Measurements from ENCODE around the gene CBX7. TPM values are rescaled to one million over a fixed set of nuclear protein-coding genes. Genes with fewer than 3 reads are reported as not detected.

The CBX7 gene
- total and polyA plus RNA-seq, 10 donors = 20.2 to 99.4 (median 60.3) TPM

DNA sequence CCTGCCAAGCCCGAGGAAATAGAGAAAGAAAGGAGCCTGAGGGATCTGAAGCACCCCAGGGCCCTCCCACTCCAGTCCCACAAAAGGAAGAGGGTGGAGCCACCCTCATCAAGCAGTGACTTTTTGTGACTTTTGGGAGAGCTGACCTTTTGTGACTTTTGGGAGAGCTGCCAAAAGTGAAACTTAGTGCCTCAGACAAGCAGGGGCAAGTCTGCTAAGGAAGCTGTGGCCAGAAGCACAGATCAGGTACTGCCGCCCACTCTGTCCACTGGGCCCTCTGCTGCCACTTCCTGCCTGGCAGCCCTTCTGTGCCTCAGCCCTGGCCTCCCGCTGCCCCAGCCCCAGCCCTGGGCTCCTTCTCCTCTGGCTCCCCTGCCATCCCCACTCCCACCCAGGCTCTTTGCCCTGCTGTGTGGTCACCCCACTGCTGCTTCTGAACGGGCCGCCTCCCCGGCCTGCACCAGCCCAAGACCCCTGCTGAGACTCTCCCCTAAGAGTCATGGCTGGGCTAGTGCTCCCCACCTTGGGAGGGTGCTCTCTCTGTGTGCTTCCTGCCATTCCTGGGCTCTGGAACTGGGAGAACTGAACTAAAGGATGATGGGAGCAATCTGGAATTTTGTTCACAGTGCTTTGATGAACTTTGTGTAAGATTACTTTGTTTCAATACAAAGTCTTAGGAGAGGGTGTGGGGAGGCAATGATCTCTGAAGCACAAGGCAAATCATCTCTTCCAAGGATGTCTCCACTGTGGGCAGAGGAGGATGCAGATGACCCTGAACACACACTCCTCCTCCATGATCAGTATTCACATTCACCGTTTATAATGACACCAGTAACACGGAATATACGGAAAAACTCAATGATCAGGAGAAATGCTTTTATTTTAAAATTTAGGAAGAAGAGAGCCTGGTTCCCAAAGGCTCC lies 55.1 kb downstream of the CBX7 start, which contains the start of gene APOBEC3H:
TSS of gene APOBEC3H (plus strand) at position 147 of the 923 bp plus-strand sequence. CDS start 3,035 bp downstream, outside the sequence.
- Histone ChIP-seq H3K9me3 (no peaks in the 10 kb centered on the region), H3K27ac (peak within 1 kb of the TSS; percentile 0 to 90 (median 75)), H3K36me3 (no peaks in the 10 kb centered on the region), H3K4me1 (peaks cover 40 to 93% (median 74%) of the 10 kb centered on the region in 6 donors), H3K27me3 (replicated peaks in 1 of 7) (no peaks in the 10 kb centered on the region), H3K4me3 (peak within 1 kb of the TSS in 1 of 8 donors; percentile 36)
- WGBS, 5 donors = 45 to 60% (median 52%) methylated on average over 9 of the region's 9 CpGs
- TF ChIP-seq POLR2AphosphoS5 (IDR thresholded peaks at IDR 0.05) = peak; percentile 43 to 58 (median 51)
- TF ChIP-seq, protein P1, sequence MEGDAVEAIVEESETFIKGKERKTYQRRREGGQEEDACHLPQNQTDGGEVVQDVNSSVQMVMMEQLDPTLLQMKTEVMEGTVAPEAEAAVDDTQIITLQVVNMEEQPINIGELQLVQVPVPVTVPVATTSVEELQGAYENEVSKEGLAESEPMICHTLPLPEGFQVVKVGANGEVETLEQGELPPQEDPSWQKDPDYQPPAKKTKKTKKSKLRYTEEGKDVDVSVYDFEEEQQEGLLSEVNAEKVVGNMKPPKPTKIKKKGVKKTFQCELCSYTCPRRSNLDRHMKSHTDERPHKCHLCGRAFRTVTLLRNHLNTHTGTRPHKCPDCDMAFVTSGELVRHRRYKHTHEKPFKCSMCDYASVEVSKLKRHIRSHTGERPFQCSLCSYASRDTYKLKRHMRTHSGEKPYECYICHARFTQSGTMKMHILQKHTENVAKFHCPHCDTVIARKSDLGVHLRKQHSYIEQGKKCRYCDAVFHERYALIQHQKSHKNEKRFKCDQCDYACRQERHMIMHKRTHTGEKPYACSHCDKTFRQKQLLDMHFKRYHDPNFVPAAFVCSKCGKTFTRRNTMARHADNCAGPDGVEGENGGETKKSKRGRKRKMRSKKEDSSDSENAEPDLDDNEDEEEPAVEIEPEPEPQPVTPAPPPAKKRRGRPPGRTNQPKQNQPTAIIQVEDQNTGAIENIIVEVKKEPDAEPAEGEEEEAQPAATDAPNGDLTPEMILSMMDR (IDR thresholded peaks at IDR 0.05 in 8 of 11, conservative IDR thresholded peaks at IDR 0.05 in 3 of 11) = no peak
- DNase-seq = no peak
- intact Hi-C loops (cut with DNase I; ENCODE audit: low total_unique reads) = no loop called here

DNA sequence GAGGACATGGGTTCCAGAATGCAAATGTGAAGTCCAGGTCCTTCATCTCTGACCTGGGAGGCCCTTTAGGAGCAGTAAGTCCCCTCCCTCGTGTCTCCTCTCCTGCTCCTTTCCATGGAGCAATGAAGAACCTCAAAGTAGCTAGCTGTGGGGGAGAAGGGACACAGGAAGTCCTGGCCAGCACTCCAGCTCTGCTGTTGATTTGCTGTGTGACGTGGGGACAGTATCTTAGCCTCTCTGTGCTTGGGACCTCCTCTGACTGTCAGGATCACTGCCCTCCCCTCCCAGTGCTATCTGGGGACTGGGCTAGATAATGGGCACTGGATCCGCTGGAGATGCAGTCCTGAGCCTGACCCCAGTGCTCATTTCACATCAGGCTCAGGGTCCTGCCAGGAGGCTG lies 56.5 kb downstream of the CBX7 start:
- Histone ChIP-seq H3K36me3 (no peaks in the 10 kb centered on the region), H3K27me3 (replicated peaks in 1 of 7) (no peaks in the 10 kb centered on the region), H3K9me3 (no peaks in the 10 kb centered on the region), H3K4me1 (peaks cover 43 to 100% (median 87%) of the 10 kb centered on the region in 6 donors), H3K27ac (peak overlapping the region in 5 of 8 donors; percentile 73 to 90 (median 87)), H3K4me3 (no peak overlapping the region)
- TF ChIP-seq, protein P1 (IDR thresholded peaks at IDR 0.05 in 8 of 11, conservative IDR thresholded peaks at IDR 0.05 in 3 of 11) = no peak
- TF ChIP-seq POLR2AphosphoS5 (IDR thresholded peaks at IDR 0.05) (no peak), POLR2A (IDR thresholded peaks at IDR 0.05) (no peak)
- intact Hi-C loops (cut with DNase I; ENCODE audit: low total_unique reads) = no loop called here
- DNase-seq = no peak
- 77 to 93% (median 90%) methylated on average over 3 of the region's 3 CpGs for WGBS, 5 donors

DNA sequence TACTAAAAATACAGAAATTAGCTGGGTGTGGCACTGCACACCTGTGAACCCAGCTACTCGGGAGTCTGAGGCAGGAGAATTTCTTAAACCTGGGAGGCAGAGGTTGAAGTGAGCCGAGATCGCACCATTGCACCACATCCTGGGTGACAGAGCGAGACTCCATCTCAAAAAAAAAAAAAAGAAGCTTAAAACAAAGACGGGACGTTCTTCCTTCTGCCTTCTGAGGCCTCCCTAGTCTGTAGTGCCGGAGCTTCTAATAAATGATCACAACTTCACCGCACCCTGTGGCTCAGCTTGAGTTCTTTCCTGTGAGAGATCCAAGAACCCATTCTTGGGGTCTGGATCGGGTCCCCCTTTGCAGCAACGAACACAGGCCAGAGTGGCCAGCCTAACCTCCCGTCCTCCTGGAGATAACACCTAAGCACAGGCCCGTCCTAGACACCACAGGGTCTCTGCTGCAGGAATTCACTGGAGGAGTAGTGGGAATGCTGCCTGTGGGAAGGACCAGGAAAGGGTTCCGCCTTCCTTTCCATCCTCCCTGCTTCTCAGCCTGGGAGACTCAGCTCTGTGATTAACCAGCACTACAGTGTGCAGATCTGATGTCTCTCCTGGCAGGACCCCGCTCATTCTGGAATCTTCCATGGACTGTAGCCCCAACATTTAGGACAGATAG lies 57.6 kb downstream of the CBX7 start:
- DNase-seq = no peak
- no peaks in the 10 kb centered on the region for H3K9me3 ChIP-seq
- H3K4me3 ChIP-seq = peak overlapping the region in 1 of 8 donors; percentile 11
- H3K27me3 ChIP-seq (replicated peaks in 1 of 7) = no peaks in the 10 kb centered on the region
- intact Hi-C loops (cut with DNase I; ENCODE audit: low total_unique reads) = no loop called here
- 63 to 80% (median 72%) methylated on average over 14 of the region's 14 CpGs for WGBS, 5 donors
- no peaks in the 10 kb centered on the region for H3K36me3 ChIP-seq
- H3K27ac ChIP-seq = peak overlapping the region in 6 of 8 donors; percentile 23 to 90 (median 70)
- peaks cover 43 to 100% (median 92%) of the 10 kb centered on the region in 6 donors for H3K4me1 ChIP-seq
- TF ChIP-seq POLR2AphosphoS5 (IDR thresholded peaks at IDR 0.05) = no peak
- TF ChIP-seq, protein P1 (IDR thresholded peaks at IDR 0.05 in 8 of 11, conservative IDR thresholded peaks at IDR 0.05 in 3 of 11) = no peak
- no peak for TF ChIP-seq POLR2A (IDR thresholded peaks at IDR 0.05)

Measured in spleen (tissue), 11 donors.